HG03280 (cell line): ENCODE data around the gene AKR1A1.
"Not testable (repeated sequence)": the region's sequence is repeated elsewhere in the genome, so short reads cannot be mapped to it uniquely, and the experiment has no call there.

ENCODE experiments used
- ATAC-seq: cut with Tn5 transposase; IDR thresholded peaks from one replicate; pipeline ENCODE4 v1.9.1; 2021; ENCODE audit warnings: mild to moderate bottlenecking, moderate library complexity; ENCODE audit not compliant: unreplicated experiment

AKR1A1 gene

DNA sequence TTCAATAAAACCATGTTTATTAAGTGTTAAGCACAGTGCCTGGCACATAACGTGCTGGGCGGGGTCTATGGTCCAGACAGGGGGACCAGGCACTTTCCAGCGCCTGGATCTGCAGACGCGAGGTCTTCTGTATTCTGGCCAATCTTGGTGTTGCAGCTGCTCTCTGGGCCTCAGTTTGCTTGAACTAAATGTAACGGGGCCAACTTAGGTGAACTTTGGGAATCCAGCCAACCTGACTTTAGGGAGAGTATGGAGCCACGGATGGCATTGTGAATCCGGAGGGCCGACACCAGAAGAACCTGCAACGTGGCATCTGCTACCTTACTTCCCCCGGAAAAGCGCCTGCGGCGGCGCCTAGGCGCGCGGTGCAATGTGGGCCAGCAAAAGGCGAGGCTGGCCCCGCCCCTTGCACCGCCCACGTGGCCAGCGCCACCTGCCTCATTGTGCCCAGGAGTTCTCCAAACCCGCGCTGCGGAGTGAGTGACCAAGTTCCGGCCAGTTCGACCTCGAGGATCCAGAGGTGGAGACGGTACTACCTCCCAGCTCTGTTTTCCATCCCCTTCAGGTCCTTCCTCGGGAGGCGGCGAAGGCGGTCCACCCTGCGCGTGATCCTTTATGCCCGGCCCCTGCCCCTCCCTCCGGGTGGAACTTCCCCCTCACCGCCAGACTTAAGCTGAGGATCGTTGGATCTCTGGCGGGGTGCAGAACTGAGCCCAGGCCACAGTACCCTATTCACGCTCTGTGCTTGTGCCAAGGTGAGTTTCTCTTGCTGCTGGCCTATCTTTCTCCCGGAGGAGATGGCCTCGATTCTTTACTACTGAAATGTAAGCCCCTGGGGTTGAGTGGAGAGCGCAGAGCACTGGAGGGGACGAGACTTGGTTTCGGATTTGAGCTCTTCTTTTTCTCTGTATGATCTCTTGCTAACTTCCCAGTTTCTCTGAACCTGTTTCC is at the start of gene AKR1A1:
AKR1A1 (plus strand) TSS at position 426 of the 951 bp plus-strand sequence. CDS start 10,969 bp downstream, outside the sequence.
- peak; percentile 81 for ATAC-seq

DNA sequence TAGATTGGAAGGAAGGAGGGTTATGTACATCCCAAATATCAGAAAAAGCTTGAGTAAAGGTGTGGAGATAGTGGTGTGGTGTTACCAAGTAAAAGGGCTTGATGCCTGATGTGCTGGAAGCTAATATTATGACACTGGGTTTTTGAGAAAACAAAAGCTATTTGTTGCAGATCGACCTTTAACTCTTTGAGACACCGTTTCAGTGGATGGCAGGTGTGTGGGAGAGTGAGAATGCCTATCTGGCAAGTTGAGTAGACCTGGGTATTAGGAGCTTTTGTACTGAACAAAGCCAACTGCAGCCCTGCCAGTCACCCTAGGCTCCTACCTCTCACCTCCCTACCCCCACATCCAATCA is 49.1 kb upstream of the AKR1A1 start:
- no peak for ATAC-seq

DNA sequence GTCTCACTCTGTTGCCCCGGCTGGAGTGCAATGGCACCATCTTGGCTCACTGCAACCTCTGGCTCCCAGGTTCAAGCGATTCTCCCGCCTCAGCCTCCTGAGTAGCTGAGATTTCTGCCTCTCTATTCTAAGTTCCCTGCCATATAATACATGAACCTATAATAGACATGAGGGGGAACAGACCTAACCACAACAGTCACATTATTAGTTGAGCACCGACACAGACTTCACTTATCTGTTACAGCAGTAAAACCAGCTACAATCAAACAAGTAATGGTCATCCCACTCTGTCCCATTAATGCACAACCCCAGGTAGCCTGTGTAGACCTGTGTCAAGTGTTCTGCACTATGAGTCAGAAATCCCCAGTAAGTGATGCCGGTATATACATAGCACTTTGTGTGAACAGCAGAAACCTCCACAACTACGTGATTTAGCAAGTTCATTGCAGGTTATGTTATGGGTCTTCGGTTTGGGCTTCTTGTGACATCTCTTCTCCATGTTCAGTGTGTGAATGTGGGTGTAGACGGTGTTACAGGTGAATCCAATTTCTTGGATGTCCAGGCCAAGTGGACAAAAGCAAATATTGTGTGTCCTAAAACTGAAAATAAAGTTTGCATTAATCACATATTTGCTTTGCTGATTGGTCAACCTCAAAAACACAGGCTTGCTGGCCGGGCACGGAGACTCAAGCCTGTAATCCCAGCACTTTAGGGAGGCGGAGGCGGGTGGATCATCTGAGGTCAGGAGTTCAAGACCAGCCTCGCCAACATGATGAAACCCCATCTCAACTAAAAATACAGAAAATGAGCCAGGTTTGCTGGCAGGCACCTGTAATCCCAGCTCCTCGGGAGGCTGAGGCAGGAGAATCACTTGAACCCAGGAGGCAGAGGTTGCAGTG is 46.9 kb upstream of the AKR1A1 start:
- ATAC-seq: no peak

DNA sequence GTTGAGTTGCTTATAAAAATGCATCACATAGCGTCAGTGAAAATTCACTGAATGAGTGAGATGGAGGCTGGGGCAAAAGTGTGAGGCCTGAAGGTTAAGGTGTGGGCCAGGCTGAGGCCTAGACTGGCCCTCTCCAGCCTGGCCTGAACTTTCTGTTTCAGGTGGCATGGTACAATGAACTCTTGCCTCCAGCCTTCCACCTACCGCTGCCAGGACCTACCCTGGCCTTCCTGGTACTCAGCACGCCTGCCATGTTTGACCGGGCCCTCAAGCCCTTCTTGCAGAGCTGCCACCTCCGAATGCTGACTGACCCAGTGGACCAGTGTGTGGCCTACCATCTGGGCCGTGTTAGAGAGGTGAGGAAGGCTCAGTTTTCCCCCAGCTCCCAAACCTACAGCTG is 43.4 kb upstream of the AKR1A1 start:
- no peak for ATAC-seq

DNA sequence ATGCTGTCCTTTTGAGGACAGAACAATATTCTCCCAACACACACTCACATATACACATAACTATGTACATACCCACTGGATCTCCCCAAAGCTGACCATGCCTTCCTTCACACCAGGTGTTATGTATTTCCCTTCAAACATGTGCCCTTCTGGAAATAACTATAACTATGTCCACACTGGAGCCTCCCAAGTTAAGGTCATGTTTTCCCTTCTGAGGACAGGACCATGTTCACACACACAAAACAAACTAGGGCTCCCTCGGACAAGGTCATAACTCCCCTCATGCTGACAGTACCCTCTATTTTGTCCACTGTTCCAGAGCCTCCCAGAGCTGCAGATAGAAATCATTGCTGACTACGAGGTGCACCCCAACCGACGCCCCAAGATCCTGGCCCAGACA is 42.7 kb upstream of the AKR1A1 start:
- ATAC-seq: no peak

DNA sequence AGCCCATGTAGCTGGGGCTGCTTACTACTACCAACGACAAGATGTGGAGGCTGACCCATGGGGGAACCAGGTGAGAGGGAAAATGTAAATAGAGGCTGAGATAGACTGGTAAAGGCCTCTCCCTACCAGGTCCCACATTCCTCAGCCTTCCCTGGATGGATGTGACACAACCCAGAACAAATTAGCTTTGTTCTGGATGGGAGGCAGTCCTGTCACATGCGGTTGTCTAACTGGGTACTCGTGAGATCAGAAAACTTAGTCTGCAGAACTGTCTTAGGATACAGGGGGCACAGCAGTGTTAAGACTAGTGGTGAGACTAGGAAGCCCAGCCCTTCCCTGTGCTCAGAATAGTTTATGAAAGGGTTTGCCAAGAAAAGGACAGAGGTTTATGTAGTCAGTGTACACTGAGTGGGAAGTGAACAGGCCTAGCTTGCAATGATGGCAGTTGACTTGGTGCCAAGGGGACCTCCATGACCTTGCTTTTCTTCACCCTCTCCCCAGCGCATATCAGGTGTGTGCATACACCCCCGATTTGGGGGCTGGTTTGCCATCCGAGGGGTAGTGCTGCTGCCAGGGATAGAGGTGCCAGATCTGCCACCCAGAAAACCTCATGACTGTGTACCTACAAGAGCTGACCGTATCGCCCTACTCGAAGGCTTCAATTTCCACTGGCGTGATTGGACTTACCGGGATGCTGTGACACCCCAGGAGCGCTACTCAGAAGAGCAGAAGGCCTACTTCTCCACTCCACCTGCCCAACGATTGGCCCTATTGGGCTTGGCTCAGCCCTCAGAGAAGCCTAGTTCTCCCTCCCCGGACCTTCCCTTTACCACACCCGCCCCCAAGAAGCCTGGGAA is 42.1 kb upstream of the AKR1A1 start:
- no peak for ATAC-seq

DNA sequence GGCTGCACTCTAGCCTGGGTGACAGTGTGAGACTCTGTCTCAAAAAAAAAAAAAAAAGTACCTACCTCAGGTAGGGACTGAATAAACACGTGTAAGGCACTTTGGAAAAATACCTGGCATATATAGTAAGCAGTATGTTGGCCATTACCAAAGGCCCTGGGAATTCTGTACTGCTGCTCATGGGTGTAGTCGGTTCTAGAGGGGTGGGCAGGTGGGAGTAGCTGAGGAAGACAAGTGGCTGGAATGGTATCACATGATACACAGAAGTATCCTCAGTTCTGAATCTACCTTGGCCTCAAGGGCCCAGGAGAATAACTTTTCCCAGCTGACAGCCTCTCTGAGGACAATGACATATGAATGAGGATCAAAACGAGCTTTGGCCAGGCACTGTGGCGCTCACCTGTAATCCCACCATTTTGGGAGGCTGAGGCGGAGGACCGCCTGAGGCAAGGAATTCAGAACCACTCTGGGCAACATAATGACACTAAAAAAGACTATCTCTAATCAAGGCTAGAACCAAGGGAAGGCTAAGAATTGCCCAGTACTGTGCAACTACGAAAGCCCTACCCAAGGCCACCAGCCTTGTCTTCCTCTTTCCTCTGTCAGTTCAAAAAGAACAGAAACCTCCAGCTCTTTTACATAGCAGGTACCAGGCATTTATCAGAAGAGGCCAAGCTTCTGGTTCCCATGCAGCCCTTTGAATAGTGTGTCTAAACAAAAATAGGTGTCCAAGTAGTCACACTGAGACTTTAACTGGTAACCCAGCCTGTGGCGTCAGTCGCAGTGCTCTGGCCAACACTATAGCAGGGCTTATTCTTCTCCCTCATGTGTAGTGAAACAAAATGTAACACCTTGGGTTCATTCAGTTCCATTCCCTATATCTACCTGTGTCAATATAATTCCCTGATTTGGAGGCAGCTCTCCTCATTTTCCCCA is 40.3 kb upstream of the AKR1A1 start:
- ATAC-seq: no peak

DNA sequence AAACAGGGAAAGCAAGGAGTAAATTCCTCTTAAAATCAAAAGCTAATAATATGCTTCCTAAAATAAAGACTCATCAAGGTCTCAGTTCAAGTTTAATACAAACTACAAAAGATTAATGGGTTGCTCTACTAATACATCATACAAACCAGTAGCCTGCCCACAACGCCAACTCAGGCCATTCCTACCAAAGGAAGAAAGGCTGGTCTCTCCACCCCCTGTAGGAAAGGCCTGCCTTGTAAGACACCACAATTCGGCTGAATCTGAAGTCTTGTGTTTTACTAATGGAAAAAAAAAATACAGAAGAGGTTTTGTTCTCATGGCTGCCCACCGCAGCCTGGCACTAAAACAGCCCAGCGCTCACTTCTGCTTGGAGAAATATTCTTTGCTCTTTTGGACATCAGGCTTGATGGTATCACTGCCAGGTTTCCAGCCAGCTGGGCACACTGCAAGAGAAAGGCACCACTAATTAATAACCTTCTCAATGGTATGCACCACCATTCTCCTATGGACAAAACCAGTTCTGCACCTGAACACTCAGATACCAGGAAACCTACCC is 39.6 kb upstream of the AKR1A1 start:
- ATAC-seq: no peak

DNA sequence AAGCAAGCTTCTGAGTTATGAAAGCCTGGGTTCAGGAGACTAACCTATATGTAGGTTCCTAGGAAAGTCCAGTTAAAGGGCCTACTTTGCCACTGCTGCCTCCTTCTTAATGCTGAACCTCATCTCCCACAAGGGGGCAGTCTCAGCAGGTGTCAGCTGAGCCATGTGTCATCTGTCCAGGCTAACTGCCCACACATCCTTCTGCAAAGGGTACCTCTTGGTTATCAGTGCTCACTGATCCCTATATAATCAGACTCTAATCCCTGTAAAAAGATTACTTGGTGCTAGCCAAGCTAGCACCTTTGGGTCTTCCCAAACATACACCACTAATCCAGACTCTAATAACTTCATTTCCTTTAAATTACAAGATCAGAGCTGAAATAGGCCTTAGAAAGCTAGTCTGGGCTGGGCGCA is 38.0 kb upstream of the AKR1A1 start:
- ATAC-seq: no peak

DNA sequence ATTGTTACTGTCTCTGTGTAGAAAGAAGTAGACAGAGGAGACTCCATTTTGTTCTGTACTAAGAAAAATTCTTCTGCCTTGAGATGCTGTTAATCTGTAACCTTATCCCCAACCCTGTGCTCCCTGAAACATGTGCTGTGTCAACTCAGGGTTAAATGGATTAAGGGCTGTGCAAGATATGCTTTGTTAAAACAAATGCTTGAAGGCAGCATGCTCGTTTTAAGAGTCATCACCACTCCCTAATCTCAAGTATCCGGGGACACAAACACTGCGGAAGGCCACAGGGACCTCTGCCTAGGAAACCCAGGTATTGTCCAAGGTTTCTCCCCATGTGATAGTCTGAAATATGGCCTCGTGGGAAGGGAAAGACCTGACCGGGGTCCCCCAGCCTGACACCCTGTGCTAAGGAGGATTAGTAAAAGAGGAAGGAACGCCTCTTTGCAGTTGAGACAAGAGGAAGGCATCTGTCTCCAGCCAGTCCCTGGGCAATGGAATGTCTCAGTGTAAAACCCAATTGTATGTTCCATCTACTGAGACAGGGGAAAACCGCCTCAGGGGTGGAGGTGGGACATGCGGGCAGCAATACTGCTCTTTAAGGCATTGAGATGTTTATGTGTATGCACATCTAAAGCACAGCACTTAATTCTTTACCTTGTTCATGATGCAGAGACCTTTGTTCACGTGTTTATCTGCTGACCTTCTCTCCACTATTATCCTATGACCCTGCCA is 36.9 kb upstream of the AKR1A1 start:
- not testable (repeated sequence) for ATAC-seq

DNA sequence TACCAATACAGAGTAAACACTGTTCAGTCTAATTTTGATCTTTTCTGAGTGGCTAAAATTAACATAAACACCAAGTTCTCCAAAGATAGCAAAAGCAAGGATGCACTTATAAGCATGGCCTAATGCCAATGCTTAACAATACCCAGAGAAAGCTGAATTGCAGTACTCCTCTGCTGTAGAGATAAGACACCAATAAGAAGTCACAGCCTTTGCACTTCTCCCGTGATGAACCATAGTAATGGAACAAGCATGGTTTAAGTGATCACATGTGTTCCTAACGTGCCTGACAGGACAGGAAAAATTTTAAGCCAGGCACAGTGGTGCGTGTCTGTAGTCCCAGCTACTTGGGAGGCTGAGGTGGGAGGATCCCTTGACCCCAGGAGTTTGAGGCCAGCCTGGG is 34.6 kb upstream of the AKR1A1 start:
- no peak for ATAC-seq

DNA sequence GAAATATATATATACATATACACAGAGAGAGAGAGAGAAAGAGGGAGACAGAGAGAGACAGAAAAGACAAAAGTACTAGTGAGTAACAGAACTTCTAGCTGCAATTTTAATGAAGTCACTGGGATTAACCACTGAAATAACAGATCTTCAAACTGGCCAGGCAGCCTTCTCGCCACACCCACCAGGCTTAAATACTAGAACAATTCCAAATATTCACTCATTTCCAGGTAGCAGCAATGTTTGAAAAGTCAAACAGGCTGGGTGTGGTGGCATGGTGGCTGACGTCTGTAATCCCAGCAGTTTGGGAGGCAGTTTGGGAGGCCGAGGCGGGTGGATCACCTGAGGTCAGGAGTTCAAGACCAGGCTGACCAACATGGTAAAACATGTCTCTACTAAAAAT is 34.2 kb upstream of the AKR1A1 start:
- ATAC-seq: no peak

DNA sequence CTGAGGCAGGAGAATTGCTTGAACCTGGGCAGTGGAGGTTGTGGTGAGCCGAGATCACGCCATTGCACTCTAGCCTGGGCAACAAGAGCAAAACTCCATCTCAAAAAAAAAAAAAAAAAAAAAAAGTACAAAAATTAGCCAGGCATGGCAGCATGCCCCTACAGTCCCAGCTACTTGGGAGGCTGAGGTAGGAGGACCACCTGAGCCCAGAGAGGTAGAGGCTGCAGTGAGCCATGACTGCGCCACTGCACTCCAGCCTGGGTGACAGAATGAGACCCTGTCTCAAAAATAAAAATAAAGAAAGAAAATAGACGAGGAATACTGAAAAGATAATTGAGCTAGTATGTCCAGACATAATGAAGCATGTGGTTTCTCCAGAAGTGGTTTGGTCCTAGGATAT is 32.3 kb upstream of the AKR1A1 start:
- not testable (repeated sequence) for ATAC-seq

DNA sequence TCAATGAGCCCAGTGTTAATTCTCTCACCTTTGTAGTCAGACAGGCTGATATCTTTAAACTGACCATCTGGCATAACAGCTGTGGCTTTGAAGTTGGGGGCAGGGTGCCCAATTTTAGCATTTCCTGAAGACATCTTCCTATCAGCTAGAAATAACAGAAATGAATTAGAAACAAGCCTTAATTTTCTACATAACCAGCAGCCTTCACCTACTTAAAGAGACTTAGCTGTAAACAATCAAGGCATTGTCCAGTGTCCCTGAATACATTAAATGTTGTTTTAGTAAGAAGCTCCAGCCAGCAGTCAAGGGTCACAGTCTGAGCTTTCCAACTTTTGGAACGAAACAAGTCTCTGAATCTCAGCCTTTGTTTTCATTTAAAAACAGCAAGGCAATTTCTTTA is 31.7 kb upstream of the AKR1A1 start:
- ATAC-seq: no peak

DNA sequence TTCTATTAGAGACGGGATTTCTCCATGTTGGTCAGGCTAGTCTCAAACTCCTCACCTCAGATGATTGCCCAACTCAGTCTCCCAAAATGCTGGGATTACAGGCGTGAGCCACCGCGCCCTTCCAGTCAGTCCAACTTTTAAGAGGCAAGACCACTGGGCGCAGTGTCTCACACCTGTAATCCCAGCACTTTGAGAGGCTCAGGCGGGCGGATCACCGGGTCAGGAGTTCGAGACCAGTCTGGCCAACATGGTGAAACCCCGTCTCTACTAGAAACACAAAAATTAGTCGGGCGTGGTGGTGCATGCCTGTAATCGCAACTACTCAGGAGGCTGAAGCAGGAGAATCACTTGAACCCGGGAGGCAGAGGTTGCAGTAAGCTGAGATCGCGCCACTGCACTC is 30.9 kb upstream of the AKR1A1 start:
- not testable (repeated sequence) for ATAC-seq

DNA sequence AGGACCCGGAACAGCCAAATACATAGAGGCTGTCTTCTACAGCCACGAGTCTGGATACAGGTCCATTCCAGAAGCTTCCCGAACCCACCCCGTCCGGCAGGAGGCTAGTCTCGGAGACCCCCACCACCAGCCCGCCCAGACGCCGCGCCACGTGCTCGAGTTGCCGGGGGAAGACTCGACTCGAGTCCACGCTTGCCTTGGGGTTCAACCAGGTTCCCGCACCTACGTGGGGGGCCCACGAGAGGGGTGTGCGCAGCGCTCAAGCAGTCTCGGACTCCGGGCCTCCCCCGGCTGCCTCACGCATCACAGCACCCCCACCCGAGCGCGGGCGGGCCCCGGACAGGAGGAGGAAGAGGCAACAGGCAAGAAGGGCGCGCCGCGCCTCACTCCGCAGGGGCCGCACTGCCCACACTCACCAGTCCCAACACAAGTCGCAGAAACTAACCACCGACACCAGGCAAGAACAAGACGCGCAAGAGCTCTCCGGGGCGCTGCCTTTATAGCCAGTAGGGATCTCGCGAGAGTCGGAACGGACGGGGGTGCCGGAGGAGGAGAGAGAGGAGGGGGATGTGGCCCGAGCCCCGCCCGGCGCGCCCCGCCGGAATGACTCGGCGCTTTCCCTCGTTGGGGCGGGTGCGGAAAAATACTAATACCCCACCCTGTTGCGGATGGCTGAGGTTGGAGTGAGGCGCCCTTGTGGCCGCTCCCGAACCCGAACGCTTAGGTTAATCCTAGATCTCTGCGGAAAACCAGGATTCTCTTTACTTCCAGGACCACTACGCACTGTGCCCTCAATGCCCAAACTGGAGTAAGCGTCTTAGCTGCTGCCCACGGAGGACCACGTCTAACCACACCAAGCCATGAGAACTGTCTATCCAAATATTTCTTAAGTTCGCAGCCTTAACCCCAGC is 29.0 kb upstream of the AKR1A1 start, which contains the start of gene PRDX1:
PRDX1 (minus strand) TSS at position 472 of the 911 bp plus-strand sequence. CDS start 2,841 bp downstream, outside the sequence.
- peak; percentile 79 for ATAC-seq

DNA sequence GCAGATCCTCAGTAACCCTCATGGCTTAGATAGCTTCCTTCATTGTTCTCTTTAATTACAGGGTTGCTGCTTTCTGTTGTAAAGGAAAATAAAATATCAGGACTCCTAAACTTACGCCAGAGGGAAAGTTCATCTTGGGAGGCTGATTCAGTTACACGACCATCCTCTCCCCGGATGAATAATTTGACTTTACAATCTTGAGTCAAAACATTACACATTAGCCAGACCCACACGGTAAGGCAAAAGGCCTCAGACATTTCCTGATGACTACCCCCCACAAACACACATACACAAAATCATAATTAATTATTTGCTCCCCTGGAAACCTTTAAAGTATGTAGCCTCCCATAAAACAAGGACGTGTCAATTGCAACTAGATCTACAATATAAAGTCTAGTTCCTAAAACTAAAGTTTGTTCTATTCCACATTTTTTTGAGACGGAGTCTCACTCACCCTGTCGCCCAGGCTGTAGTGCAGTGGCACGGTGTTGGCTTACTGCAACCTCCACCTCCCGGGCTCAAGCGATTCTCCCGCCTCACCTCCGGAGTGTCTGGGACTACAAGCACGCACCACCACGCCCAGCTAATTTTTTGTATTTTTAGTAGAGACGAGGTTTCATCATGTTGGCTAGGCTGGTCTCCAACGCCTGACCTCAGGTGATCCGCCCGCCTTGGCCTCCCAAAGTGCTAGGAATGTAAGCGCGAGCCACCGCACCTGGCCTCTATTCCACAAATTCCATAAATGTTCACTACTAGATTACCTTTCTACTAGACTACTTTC is 28.1 kb upstream of the AKR1A1 start:
- ATAC-seq: no peak
